ENCODE results near the gene NFIA.

Gene NFIA

DNA sequence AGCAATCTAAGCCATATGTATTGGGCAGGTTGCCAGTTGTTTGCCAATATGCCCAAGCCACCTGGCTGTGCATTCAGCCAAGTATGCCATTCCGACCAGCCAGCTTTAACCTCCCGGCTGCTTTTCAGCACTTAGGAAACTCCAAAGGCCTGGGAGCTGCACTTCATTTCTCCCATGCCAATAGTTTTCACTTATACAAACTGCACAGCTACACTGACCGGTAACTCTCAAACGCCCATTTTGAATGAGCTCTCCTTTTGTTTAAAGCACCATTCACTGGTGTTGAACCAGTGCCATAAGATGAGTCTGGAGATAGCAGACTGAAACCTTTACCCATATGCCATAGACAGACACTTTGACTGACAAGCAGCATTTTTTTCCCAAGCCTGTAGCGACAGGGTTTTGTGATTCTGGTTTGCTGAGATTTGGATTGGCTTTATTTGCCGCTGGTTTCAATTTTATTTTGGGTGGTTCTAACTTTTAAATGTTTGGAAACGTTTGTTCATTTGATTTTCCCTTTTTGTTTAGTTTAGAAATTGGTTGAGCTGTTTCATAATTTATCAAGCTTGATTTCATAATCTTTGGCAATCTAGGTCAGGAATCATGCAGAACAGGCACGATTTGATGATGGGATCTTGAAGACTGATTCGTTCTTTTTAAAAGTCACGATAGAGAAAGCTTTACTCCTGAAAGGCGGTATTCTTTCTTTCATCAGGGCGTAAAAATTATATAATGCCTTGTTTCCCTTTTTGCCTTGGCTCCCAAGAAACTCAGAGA, 144.6 kb downstream of the NFIA start:
- no peak for DNase-seq

DNA sequence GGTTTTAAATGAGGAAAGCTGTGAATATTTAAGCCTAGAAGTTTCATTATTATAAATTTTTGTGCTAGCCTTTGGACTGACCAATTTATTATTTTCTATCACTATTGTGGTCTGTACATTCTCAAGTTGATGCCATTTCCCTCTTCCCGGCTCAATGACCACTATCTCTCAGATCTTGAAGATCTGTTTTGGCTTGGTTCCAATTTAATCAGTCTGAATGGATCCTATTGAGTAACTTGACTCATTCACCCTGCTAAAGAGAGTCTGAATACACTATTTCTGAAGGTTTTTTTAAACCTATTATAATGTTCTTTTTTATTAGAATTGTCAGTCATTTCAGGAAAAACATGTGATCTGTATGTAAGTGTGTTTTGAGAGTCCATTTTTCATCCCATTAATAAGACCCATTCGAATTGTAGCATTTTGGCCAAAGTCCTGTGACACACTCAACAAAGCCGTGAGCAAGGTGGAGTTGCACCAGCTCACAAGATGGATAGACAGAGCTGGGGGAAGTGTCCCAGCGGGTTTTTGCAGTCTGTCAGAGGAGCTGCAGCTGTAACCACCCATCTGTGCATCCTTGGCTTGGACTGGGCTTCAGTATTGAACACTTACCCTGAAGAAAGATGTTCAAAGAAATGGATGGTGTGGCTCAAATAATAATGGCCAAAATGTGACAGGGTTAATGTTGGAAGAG, 145.6 kb downstream of the NFIA start:
- DNase-seq: no peak

DNA sequence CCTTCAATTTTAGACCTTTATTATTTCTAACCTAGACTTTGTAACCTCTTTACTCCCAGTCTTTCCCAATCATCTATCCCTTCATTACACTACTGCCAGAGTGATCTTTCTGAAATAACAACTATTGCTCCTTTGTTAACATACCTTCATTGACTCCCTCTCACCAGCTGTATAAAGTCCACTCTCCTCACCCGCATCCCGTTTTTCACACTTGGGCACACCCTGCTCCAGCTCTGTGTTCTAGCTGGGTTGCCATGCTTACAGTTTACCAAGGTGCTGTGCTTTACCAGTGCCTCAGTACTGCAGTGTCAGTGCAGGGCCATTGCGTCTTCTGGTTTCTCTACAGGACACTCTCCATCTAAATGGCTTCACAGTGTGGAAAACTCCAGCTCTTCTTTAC, 148.2 kb downstream of the NFIA start:
- DNase-seq: no peak

DNA sequence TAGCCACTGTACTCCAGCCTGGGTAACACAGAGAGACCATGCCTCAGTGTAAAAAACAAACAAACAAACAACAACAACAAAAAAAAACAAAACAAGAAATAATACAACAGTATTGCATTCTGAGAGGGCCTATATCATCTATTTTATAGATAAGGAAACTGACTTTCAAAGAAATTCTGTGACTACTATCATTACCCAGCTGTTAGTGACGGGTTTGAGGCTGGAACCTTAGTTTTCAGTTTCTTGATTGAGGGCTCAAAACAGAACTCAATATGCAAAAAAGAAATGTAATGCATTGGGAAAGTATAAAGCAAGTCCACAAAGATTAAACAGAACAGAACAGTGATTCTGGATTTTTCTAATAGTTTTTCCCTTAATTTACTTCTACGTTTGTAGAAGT, 149.4 kb downstream of the NFIA start:
- DNase-seq: no peak

DNA sequence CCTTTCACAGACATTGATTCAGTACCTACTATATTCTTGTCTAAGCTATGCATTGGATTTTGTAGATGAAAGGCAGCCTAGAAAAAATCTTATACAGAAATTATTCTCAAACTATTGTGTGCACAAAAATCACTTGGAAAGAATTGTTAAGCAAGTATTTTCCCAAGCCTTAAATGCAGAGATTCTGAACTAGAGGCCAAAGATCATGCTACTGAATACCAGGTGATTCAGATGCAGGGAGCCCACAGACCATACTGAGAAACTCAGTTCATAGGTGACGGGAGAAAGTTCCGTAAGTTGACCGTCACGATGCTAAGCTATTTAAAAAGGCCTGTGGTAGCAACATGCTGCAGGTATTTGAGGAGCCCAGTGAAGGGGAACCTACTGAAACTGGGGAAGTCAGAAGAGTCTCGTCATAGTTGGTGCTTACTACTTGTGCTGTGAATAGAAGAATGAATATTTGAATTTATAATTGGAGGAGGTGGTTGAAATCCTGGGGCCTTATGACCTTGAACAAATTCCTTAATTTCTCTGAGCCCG, 150.8 kb downstream of the NFIA start:
- DNase-seq: no peak

DNA sequence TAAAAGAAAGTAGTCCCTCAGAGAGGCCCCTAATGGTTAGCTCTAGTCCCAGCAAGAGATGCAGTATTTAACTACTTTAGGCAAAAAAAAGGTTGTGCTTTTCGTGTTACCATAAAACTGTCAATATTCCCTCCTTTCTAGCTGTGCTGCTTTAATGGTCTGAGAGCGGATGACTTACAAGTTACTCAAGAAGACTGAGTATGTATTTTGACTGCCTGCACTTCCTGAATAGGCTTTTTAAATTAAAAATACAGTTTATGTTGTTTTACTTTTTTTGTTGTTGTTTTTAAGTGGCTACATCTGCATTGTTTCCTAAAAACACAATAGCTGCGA, 152.2 kb downstream of the NFIA start:
- DNase-seq: no peak

DNA sequence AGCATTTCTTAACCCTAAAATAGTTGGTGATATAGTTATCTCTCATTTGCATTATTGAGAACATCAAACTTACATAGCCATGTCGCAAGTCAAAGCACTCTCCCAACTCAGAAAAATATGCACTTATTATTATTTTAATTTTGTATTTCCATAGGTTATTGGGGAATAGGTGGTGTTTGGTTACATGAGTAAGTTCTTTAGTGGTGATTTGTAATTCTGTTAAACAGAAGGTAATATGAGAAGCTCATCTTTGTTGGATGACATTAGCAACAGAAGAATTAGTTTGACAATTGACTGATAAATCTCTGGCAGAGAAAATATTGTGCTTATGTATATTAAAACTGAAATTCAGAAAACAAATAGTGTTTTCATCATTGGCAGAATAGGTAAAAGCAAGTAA, 154.8 kb downstream of the NFIA start:
- DNase-seq: no peak

DNA sequence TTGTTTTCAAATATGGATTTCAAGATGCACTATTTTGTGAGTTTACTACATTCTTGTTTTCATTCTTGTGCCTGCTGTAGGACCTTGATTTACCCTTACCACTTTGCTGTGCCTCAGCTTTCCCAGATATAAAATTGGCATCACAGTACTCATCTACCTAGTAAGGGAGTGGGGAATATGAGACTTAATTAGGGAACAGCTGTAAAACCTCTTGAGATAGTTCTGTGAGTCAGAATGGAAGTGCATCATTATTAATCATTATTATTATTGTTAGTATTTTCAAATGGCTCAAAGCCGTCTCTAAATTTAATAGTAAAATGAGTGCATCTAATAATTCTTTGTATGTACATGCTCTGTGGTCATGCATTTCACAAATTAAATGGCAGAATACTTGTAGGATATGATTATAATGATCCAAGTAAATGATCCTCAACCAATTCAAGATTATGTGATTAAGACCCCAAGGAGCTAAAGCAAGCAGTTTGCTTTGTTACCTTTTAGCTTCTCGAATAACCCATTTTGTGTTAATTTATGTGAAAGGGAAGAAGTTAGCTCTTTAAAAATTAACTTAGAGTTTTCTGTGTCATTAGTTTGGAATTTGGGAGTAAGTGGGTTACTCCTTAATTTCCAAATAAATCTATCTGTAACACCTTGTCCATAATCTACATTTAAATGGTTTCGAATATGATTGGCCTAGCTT, 155.4 kb downstream of the NFIA start:
- no peak for DNase-seq

DNA sequence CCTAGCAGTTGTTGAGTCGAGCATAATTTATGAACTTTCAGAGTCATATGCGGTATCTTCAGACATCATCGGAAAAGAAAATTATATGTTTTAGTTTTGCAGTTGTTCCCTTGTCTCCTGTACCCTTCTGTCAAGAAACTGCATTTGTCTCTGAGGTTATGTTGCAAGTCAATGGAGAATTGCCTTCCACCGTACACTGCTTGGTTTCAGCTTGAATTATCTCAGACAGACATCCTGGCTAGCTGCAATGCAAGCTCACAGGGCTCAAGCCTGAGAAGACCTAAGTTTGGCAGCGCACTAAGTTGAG, 156.0 kb downstream of the NFIA start:
- DNase-seq: no peak

DNA sequence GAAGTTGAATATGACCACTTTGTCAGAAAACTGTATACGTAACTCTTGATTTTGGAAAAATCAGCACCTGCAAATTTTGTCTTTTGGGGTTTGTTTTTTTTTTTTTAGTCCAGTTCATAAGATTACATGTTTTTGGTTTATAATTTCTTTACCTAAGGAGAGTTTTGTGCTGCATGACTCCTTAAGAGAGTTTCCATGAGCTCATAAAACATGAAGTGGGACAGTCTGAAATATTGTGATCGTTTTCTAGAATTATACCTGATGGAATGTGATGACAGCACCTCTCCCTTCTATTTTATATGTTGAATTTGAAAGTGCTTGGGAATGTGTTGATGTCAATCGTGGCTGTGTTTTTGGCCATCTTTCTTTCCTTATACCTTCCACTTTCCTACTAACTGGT, 158.5 kb downstream of the NFIA start:
- DNase-seq: no peak

DNA sequence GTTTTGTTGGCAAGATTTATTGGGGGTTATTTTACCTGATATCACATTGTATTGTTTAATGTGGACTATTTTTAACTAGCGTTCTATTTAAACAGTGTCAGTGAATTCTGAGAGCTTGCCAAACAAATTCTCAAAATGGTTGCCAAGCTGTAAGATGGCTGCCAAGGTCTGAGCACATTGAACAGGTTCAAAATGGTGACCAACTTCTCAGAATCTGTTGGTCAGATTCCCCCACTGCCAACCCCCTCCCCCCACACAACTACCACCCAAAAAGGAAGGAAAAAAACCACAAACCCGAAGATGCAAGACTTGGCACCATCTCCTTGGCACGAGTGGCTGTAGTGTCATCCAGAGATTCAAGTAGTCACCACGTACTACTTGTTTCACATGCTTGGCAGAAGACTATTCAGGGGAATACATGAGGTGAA, 159.1 kb downstream of the NFIA start:
- no peak for DNase-seq

DNA sequence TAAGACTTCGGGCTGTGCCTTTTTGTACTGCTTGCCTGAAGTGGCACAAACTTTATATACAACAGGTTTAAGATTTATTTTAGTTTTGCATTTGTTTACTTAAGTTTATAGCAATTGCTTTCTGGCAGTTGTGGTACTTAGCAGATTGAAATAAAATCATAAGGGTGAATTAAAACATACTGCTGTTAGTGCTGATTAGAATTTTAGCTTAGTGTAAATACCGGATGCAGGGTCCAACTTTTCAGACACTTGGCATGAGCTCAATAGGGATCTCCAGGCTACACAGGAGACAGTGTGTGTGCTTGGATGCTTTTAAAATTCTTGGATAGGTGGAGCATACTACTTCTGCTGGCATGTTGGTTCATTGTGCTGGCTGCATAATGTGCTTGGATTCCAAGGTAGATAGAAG, 159.6 kb downstream of the NFIA start:
- DNase-seq: no peak

DNA sequence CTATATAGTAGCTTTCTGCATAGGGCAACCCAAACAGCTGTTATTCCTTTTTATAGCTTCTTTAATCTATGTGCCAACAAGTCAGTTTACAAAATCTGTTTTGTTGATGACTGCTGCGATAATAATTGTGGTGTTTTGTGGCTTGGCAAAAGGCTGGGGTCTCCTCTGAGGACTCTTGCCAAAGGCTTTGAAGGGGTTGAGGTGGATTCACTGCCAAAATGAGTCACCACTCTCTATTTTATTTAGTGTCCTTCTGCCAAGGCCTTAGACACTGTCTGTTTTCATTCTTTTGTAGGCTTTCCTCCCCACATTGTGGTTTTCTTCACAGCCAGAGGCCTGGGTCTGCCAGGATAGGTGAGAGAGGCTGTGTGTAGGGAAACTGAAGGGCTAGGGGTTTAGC, 161.8 kb downstream of the NFIA start:
- DNase-seq: no peak

DNA sequence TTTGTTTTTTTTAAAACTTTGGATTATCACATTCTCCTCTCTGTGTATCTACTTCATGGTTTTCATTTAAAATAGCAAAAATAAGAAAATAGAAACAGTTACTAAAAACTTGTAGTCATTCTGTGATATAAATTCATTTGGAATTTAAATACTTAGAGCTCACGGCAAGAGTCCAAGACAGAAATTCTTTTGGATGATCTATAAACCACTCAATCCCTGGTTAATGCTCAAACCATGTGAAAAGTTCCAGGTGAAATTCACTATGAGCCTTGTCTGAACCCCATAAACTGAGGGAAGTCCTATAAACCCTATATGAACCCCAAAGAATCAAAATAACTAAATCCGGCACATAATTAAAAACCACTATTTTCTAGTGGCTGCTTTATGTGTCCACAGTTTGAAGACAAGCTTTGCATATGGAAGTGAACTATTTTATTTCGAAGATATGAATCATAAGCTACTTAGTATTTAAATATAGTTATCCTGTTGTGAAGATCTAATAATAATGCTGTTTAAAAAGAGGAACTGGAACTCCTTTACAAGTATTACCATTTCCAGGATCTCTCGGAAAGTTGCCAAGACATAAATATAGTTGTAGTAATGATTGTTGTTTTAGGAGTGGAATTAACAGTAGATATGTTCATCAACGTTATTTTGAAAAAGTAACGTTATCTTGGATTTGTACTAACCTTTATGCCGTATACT, 163.5 kb downstream of the NFIA start:
- no peak for DNase-seq

DNA sequence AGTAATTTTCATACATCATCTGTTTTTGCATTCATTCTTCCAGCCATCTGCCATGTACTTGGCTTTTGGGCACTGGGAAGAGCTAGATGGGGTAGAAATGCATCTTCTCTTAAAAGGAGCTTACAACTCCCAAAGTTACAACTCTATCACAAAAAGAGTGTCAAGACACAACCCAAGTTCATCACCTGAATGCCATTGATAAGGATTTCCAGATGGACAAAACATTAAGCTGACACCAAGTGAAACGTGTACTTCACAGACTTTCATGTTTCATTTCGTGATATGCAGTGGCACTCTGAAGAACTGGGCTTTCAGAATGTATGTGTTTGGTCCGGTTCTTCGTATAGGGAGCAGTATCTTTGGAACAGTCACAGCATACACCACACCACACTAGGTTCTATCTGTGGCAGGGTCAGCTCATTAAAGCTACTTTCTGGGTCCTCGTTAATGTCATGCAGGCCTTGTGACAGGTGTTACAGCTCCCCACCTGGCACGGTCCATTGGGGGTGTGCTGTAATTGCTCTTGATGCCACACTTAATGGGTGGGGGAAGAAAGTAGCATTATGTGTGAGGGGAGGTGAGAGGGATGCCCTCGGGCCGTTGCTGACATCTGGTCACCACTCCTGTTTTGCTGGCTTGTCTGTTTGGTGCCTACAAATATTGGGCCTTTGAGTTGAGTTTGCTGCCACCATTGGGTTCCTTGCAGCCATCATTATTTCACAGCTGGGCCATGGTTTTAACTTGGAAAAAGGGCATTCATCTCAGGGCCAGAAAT, 164.9 kb downstream of the NFIA start:
- DNase-seq: no peak

DNA sequence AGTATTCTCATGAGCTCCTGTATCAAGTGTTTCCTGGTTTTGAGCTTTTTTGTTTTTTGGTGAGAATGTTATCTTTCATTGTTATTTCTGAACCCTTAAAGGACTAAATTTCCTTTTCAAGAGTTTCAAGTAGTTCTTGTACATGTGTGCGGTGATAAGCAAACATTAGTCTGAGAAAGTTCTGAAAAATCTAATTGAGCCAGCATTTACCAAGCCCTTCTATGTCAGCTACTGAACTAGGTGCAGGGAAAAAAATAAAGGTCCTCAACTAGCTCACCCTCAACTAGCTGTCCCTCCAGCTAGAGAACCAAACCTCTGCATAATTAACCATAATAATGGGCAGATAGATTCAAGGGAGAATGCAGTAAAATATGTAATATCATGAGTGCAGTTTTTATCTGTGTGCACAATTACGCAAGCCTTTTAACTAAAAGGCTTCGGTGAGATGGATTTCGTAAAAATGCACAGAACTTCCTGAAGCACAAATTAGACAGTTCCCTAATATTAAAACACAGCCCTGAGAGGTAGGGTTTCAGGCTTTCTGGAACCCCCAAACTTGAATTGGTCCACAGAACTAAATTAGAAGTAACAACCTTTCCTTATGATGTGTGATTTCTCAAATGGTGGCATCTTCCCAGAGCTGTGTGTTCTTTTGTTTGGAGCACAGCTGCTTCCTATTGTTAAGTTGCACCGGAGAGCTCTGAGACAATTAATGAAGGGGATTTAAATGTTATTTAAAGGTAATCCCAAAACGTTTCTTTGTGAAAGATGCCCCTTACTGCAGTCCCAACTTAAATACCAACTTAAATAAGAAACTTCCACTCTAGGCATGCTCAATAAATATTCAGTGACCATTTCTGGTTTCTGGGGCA, 165.8 kb downstream of the NFIA start:
- DNase-seq: no peak

DNA sequence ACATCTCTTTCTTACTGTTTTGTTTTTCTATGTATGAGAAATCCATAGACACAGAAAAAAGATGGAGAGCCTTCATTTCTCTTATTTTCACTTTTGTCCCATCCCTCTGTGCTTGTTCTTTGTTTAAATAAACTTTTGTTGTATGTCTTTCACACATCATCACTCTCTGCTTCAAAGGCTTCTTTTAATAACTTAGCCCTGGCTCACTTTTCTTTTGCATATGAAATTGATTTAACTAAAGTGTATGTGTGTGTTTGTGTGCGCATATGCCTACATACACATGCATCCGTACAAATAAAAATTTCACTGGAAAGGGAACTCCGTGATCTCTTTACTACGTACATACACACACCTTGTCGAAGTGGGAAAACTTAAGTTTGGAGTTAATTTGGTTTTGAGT, 168.6 kb downstream of the NFIA start:
- no peak for DNase-seq

DNA sequence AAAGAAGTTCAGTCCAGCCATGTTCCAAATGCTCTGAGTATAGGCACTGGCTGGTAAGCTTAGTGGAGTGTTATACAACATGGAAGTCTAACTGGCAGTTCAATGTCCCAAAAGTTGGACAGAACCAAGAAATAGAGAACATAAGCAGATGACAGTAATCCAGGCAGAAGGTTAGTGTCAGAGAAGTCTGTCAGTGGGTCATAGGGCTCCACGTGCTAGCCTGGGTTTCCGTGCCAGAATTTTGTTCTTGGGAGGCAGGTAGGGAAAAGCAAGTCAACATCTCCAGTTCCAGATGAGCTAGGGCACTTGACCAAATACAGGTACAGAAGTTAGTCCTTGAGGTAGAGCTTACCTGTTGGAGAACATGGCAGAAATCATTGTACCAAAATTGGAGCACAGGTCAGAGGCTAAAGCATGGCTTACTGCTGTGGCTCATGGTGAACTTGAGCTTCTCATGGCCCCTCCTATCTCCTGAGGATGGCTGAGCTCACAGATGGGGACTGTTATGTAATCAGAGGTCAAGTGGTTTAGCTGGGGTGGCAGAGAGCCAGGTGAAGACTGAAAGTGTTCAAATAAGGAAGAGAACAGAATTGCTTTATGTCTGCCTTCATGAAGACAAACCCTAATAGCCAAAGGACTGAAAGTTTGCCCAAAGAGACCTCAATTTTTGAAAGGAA, 170.8 kb downstream of the NFIA start:
- peak; percentile 25 to 28 for DNase-seq

DNA sequence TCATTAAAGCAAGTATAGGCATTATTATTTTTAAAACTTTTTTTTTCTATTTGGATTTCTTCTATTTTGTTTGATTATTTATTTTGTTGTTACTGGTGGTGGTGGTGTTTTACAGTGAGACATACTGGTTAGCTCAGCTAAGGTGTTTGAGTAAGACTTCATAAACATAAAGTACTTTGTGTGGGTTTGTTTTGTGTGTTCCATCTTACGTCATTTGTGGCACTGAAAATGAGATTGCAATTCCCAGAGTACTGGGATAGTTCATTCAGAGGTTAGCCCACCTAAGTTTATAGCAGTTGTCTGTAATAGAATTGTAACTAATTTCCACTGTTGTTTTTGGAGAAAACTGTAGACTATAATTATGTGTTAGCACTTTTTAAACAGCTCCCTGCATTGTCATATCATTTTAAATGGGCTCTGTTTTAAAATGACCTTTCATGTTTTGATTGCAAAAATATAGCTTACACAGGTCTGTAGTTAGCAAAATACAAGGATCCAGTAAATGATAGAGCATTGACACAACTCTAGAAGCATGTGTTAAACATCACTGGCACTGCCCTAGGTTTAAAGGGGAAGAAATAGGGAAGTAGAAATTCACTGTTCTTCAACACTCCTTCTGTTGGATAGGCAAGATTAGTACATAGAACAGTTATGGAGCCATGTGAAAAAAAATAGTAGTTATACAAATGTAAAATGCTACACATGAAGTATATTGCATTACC, 171.7 kb downstream of the NFIA start:
- DNase-seq: no peak

DNA sequence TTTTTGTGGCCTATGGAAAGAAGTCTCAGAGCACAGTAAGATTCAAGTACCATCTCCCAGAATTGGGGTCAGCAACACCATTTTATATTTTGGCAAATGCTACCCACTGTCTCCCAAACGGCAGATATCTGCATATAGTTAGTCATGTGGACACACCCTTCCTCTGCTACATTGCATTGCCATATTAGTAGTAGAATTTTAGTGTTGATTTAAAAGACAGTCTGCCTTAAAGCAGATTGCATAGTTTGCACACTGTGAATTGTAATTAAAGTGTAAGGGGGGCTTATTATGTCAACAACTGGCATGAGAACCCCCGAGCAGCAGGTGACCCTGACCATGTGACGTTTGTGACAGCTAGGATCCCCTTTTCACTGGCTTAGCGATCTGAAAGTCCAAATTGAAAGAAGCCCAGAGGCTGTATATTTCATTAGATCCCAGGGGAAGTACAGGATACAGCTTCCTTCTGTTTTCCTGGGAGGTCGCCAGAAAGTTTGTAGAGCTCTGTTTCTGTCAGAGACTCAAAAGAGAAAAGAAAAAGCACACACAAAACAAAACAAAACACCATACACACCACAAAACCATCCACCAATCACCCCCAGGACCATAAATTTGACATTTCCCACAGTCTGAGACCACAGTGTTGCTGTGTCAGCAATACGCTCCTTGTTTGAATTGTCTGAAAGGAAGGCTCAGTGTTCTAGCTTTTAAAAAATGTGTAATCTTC, 172.4 kb downstream of the NFIA start:
- DNase-seq: peak in 1 of 2 donors; percentile 13
